HCT116 (cell line): ENCODE measurements around the gene PCDH15. TPM values are rescaled to one million over a fixed set of nuclear protein-coding genes. Genes with fewer than 3 reads are reported as not detected.

Experiments used
- ATAC-seq: fragments of 200-7000 bp; cut with Tn5 transposase; 2 replicates; pipeline ENCODE4 v1.9.1; 2020; ENCODE audit warnings: mild to moderate bottlenecking, moderate library complexity
- BruUV-seq: library from RNA; stranded (reverse); fragments of 400-500 nt; replicated peaks from 2 replicates; lab custom pipeline; 2021; lab: Mats Ljungman, UMichigan
- CTCF ChIA-PET: fragments of 300-600 bp; sonication (Branson Sonifier 250); formaldehyde crosslinking; loops from one replicate; lab custom pipeline; 2021; ENCODE audit warnings: antibody characterized with exemption; lab: Charles Lee
- POLR2A ChIA-PET: fragments of 300-600, 350-600 bp; sonication (Branson Sonifier 250); formaldehyde crosslinking; loops from one replicate; lab custom pipeline; 2021; ENCODE audit warnings: antibody characterized with exemption; lab: Charles Lee
- RAD21 ChIA-PET, 2 experiments: fragments of 300-600 bp; sonication (Branson Sonifier 250); formaldehyde crosslinking; loops; one replicate each; lab custom pipeline; 2023; ENCODE audit warnings: low total read pairs in 2 of 2; ENCODE audit not compliant: uncharacterized antibody in 2 of 2, unreplicated experiment in 2 of 2, low non-redundant PET in 1 of 2; lab: Charles Lee
- DNase-seq: peaks from one replicate; pipeline ENCODE4 v3.0.0-alpha.2; 2010; ENCODE audit warnings: low read depth, low spot score
- H2AFZ ChIP-seq: fragments of 200-600 bp; shearing (Covaris generic), sonication (generic); 2 replicates; pipeline ENCODE4 v1.6.1; 2017; ENCODE audit warnings: low read depth, mixed run types, mixed read lengths, antibody characterized with exemption, low read length; ENCODE audit not compliant: poor library complexity, severe bottlenecking
- H3K27ac ChIP-seq: 2 replicates; pipeline ENCODE4 v1.5.1; 2012; ENCODE audit warnings: low read depth, low read length
- H3K27me3 ChIP-seq: fragments of 200-600 bp; sonication (generic); 2 replicates; pipeline ENCODE4 v1.6.1; 2016; ENCODE audit warnings: mixed run types, low read length, mixed read lengths; ENCODE audit not compliant: insufficient read depth
- H3K36me3 ChIP-seq, 2 experiments: fragments of 200-500 bp in 1 of 2; fragments of 200-600 bp in 1 of 2; sonication (Bioruptor generic) in 1 of 2; sonication (generic) in 1 of 2; 2 replicates each; pipeline versions ENCODE4 v1.5.1 to v1.6.1; 2014 to 2016; ENCODE audit warnings: low read length in 2 of 2, inconsistent platforms in 1 of 2, mixed read lengths in 1 of 2, mixed run types in 1 of 2; ENCODE audit not compliant: insufficient read depth in 2 of 2, control insufficient read depth in 1 of 2
- H3K4me1 ChIP-seq, 2 experiments: fragments of 200-600 bp in 1 of 2; sonication (generic) in 1 of 2; 2 replicates each; pipeline versions ENCODE4 v1.5.1 to v1.6.1; 2012 to 2017; ENCODE audit warnings: low read length in 2 of 2, inconsistent platforms in 1 of 2, mild to moderate bottlenecking in 1 of 2, mixed read lengths in 1 of 2, mixed run types in 1 of 2, moderate library complexity in 1 of 2; ENCODE audit not compliant: insufficient read depth in 2 of 2, control insufficient read depth in 1 of 2
- H3K4me2 ChIP-seq: fragments of 200-600 bp; sonication (generic); 2 replicates; pipeline ENCODE4 v1.6.1; 2017; ENCODE audit warnings: mixed run types, low read length, mixed read lengths
- H3K4me3 ChIP-seq, 2 experiments: fragments of 200-600 bp in 1 of 2; sonication (generic) in 1 of 2; replicated peaks in 1 of 2; 2 replicates each; pipeline ENCODE4 v1.5.1; 2011 to 2016; ENCODE audit warnings: low read length in 2 of 2, control low read depth in 1 of 2, low read depth in 1 of 2, mild to moderate bottlenecking in 1 of 2, mixed read lengths in 1 of 2, mixed run types in 1 of 2
- H3K79me2 ChIP-seq: fragments of 200-600 bp; sonication (generic); 2 replicates; pipeline ENCODE4 v1.6.1; 2017; ENCODE audit warnings: mild to moderate bottlenecking, mixed run types, low read length, moderate library complexity, mixed read lengths; ENCODE audit not compliant: insufficient read depth
- H3K9ac ChIP-seq: fragments of 200-600 bp; sonication (generic); 2 replicates; pipeline ENCODE4 v1.6.1; 2016; ENCODE audit warnings: low read length, mixed read lengths
- H3K9me2 ChIP-seq: fragments of 200-600 bp; sonication (generic), shearing (Covaris generic); 2 replicates; pipeline ENCODE4 v1.6.1; 2017; ENCODE audit warnings: mixed run types, mild to moderate bottlenecking, moderate library complexity; ENCODE audit not compliant: insufficient read depth
- H3K9me3 ChIP-seq, 2 experiments: fragments of 200-500 bp in 1 of 2; fragments of 200-600 bp in 1 of 2; sonication (Bioruptor generic) in 1 of 2; sonication (generic) in 1 of 2; 2 replicates each; pipeline ENCODE4 v1.6.1; 2014 to 2017; ENCODE audit warnings: low read length in 2 of 2, mixed read lengths in 2 of 2, inconsistent platforms in 1 of 2, low read depth in 1 of 2, mild to moderate bottlenecking in 1 of 2, mixed run types in 1 of 2, moderate library complexity in 1 of 2; ENCODE audit not compliant: control insufficient read depth in 1 of 2, insufficient read depth in 1 of 2
- H4K20me1 ChIP-seq: fragments of 200-600 bp; sonication (generic), shearing (Covaris generic); 2 replicates; pipeline ENCODE4 v1.6.1; 2017; ENCODE audit warnings: mixed run types, mild to moderate bottlenecking, moderate library complexity; ENCODE audit not compliant: insufficient read depth
- CBX3 ChIP-seq: IDR thresholded peaks from 2 replicates; pipeline ENCODE4 v1.6.1; 2012; ENCODE audit warnings: low read depth
- CEBPB ChIP-seq: IDR thresholded peaks from 2 replicates; pipeline ENCODE4 v1.6.1; 2012; ENCODE audit warnings: low read depth
- EZH2 ChIP-seq: fragments of 200-600 bp; sonication (generic); IDR thresholded peaks from 2 replicates; pipeline ENCODE4 v1.6.1; 2017; ENCODE audit warnings: antibody characterized with exemption, mixed run types
- EZH2phosphoT487 ChIP-seq: fragments of 200-600 bp; IDR thresholded peaks from 2 replicates; pipeline ENCODE4 v1.6.1; 2018; ENCODE audit warnings: antibody characterized with exemption, borderline replicate concordance
- FOSL1 ChIP-seq: IDR thresholded peaks from 2 replicates; pipeline ENCODE4 v1.6.1; 2012; ENCODE audit warnings: low read depth
- JUND ChIP-seq: IDR thresholded peaks from 2 replicates; pipeline ENCODE4 v1.6.1; 2012
- POLR2A ChIP-seq: IDR thresholded peaks from 2 replicates; pipeline ENCODE4 v1.7.0; 2011; ENCODE audit warnings: borderline replicate concordance; ENCODE audit not compliant: insufficient read depth, insufficient read length; ENCODE audit errors: extremely low read depth
- RAD21 ChIP-seq: IDR thresholded peaks from 2 replicates; pipeline ENCODE4 v1.6.1; 2012; ENCODE audit warnings: low read depth, mild to moderate bottlenecking
- SIN3A ChIP-seq: IDR thresholded peaks from 2 replicates; pipeline ENCODE4 v1.6.1; 2012; ENCODE audit warnings: low read depth
- SP1 ChIP-seq: IDR thresholded peaks from 2 replicates; pipeline ENCODE4 v1.6.1; 2012; ENCODE audit warnings: low read depth
- SRF ChIP-seq: IDR thresholded peaks from 2 replicates; pipeline ENCODE4 v1.6.1; 2012; ENCODE audit warnings: low read depth
- TCF7L2 ChIP-seq: IDR thresholded peaks from 2 replicates; pipeline ENCODE4 v1.7.0; 2011; ENCODE audit warnings: borderline replicate concordance, inconsistent platforms; ENCODE audit not compliant: insufficient read depth, insufficient read length; ENCODE audit errors: extremely low read depth
- ZBTB33 ChIP-seq: IDR thresholded peaks from 2 replicates; pipeline ENCODE4 v1.6.1; 2011; ENCODE audit warnings: mild to moderate bottlenecking, low read length, moderate library complexity; ENCODE audit not compliant: insufficient replicate concordance; ENCODE audit errors: extremely low read depth
- ZFX ChIP-seq: fragments of 450-650 bp; IDR thresholded peaks from 2 replicates; pipeline ENCODE4 v1.6.1; 2017
- ZNF274 ChIP-seq: fragments of 200-500 bp; sonication (Bioruptor generic); IDR thresholded peaks from 2 replicates; pipeline ENCODE4 v1.6.1; 2014; ENCODE audit warnings: mild to moderate bottlenecking, low read depth, low read length, inconsistent platforms
- intact Hi-C: fragments of 100-400 bp; cut with micrococcal nuclease; formaldehyde crosslinking; loops from 2 replicates; pipeline ENCODE4 v1.10.0; 2022
- total RNA-seq: library from RNA; stranded (reverse); gene quantifications from one replicate; pipeline ENCODE4 v1.2.1, GENCODE V29; 2021; ENCODE audit not compliant: unreplicated experiment
- TF ChIP-seq, protein P1 (sequence below), 3 experiments: fragments of 200-600 bp in 1 of 3; sonication (generic) in 1 of 3; IDR thresholded peaks in 2 of 3; conservative IDR thresholded peaks in 1 of 3; 2 replicates each; pipeline ENCODE4 v1.5.1; 2012 to 2017; ENCODE audit warnings: low read depth in 2 of 3, low read length in 2 of 3, antibody characterized with exemption in 1 of 3, borderline replicate concordance in 1 of 3, control low read depth in 1 of 3, mild to moderate bottlenecking in 1 of 3, mixed read lengths in 1 of 3, mixed run types in 1 of 3, moderate library complexity in 1 of 3; ENCODE audit not compliant: insufficient read depth in 1 of 3
- TF ChIP-seq, protein P2 (sequence below): IDR thresholded peaks from 2 replicates; pipeline ENCODE4 v1.6.1; 2012
- TF ChIP-seq, protein P3 (sequence below): IDR thresholded peaks from 2 replicates; pipeline ENCODE4 v1.6.1; 2012; ENCODE audit warnings: low read depth
- TF ChIP-seq, protein P4 (sequence below): IDR thresholded peaks from 2 replicates; pipeline ENCODE4 v1.6.1; 2012

The PCDH15 gene
- total RNA-seq, 1 experiment from 2014 or later: not detected

DNA sequence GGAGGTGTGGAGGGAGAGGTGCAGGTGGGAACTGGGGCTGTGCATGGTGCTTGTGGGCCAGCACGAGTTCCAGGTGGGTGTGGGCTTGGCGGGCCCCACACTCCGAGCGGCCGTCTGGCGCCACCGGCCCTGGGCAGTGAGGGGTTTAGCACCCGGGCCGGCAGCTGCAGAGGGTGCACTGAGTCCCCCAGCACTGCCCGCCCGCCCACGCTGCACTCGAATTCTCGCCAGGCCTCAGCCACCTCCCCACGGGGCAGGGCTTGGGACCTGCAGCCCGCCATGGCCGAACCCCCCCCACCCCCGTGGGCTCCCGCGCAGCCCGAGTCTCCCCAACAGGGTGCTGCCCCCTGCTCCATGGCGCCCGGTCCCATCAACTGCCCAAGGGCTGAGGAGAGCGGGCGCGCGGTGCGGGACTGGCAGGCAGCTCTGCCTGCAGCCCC is 810.2 kb downstream of the PCDH15 start:
- Histone ChIP-seq H3K9ac (no peak overlapping the region), H3K4me1 (no peaks in the 10 kb centered on the region), H3K27ac (no peak overlapping the region), H4K20me1 (no peaks in the 10 kb centered on the region), H3K79me2 (no peaks in the 10 kb centered on the region), H3K36me3 (no peaks in the 10 kb centered on the region), H3K9me3 (peaks cover 4 to 12% of the 10 kb centered on the region in 2 experiments; a peak in 2 of 4 replicates), H3K4me2 (no peak overlapping the region), H3K4me3 (no peak overlapping the region), H3K27me3 (no peaks in the 10 kb centered on the region), H3K9me2 (no peaks in the 10 kb centered on the region), H2AFZ (no peak overlapping the region)
- TF ChIP-seq, protein P1, sequence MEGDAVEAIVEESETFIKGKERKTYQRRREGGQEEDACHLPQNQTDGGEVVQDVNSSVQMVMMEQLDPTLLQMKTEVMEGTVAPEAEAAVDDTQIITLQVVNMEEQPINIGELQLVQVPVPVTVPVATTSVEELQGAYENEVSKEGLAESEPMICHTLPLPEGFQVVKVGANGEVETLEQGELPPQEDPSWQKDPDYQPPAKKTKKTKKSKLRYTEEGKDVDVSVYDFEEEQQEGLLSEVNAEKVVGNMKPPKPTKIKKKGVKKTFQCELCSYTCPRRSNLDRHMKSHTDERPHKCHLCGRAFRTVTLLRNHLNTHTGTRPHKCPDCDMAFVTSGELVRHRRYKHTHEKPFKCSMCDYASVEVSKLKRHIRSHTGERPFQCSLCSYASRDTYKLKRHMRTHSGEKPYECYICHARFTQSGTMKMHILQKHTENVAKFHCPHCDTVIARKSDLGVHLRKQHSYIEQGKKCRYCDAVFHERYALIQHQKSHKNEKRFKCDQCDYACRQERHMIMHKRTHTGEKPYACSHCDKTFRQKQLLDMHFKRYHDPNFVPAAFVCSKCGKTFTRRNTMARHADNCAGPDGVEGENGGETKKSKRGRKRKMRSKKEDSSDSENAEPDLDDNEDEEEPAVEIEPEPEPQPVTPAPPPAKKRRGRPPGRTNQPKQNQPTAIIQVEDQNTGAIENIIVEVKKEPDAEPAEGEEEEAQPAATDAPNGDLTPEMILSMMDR (IDR thresholded peaks at IDR 0.05 in 2 of 3, conservative IDR thresholded peaks at IDR 0.05 in 1 of 3; ENCODE audit: borderline replicate concordance in 1 of 3, insufficient read depth in 1 of 3, low read depth in 2 of 3, low read length in 2 of 3): no peak
- no peak for TF ChIP-seq CBX3
- no peak for TF ChIP-seq TCF7L2
- no peak for TF ChIP-seq SRF
- TF ChIP-seq, protein P2, sequence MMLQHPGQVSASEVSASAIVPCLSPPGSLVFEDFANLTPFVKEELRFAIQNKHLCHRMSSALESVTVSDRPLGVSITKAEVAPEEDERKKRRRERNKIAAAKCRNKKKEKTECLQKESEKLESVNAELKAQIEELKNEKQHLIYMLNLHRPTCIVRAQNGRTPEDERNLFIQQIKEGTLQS: no peak
- no peak for TF ChIP-seq RAD21
- TF ChIP-seq EZH2phosphoT487: no peak
- no peak for TF ChIP-seq ZNF274
- no peak for TF ChIP-seq ZFX
- TF ChIP-seq, protein P3, sequence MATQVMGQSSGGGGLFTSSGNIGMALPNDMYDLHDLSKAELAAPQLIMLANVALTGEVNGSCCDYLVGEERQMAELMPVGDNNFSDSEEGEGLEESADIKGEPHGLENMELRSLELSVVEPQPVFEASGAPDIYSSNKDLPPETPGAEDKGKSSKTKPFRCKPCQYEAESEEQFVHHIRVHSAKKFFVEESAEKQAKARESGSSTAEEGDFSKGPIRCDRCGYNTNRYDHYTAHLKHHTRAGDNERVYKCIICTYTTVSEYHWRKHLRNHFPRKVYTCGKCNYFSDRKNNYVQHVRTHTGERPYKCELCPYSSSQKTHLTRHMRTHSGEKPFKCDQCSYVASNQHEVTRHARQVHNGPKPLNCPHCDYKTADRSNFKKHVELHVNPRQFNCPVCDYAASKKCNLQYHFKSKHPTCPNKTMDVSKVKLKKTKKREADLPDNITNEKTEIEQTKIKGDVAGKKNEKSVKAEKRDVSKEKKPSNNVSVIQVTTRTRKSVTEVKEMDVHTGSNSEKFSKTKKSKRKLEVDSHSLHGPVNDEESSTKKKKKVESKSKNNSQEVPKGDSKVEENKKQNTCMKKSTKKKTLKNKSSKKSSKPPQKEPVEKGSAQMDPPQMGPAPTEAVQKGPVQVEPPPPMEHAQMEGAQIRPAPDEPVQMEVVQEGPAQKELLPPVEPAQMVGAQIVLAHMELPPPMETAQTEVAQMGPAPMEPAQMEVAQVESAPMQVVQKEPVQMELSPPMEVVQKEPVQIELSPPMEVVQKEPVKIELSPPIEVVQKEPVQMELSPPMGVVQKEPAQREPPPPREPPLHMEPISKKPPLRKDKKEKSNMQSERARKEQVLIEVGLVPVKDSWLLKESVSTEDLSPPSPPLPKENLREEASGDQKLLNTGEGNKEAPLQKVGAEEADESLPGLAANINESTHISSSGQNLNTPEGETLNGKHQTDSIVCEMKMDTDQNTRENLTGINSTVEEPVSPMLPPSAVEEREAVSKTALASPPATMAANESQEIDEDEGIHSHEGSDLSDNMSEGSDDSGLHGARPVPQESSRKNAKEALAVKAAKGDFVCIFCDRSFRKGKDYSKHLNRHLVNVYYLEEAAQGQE: no peak
- no peak for TF ChIP-seq CEBPB
- no peak for TF ChIP-seq FOSL1
- no peak for TF ChIP-seq POLR2A
- no peak for TF ChIP-seq JUND
- no peak for TF ChIP-seq ZBTB33
- TF ChIP-seq, protein P4, sequence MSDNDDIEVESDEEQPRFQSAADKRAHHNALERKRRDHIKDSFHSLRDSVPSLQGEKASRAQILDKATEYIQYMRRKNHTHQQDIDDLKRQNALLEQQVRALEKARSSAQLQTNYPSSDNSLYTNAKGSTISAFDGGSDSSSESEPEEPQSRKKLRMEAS: no peak
- TF ChIP-seq SP1: no peak
- no peak for TF ChIP-seq EZH2
- no peak for TF ChIP-seq SIN3A
- DNase-seq (no peak), ATAC-seq (no peak)
- RAD21 ChIA-PET: no interaction called here
- intact Hi-C loops: no loop called here
- POLR2A ChIA-PET: no interaction called here
- BruUV-seq: no TSS peak
- CTCF ChIA-PET: no interaction called here
